ENCODE results near the gene TTC1.

- no peak for TF ChIP-seq POLR2AphosphoS5 (IDR thresholded peaks at IDR 0.05; ENCODE audit: low read depth, low read length)
- TF ChIP-seq, protein P1, sequence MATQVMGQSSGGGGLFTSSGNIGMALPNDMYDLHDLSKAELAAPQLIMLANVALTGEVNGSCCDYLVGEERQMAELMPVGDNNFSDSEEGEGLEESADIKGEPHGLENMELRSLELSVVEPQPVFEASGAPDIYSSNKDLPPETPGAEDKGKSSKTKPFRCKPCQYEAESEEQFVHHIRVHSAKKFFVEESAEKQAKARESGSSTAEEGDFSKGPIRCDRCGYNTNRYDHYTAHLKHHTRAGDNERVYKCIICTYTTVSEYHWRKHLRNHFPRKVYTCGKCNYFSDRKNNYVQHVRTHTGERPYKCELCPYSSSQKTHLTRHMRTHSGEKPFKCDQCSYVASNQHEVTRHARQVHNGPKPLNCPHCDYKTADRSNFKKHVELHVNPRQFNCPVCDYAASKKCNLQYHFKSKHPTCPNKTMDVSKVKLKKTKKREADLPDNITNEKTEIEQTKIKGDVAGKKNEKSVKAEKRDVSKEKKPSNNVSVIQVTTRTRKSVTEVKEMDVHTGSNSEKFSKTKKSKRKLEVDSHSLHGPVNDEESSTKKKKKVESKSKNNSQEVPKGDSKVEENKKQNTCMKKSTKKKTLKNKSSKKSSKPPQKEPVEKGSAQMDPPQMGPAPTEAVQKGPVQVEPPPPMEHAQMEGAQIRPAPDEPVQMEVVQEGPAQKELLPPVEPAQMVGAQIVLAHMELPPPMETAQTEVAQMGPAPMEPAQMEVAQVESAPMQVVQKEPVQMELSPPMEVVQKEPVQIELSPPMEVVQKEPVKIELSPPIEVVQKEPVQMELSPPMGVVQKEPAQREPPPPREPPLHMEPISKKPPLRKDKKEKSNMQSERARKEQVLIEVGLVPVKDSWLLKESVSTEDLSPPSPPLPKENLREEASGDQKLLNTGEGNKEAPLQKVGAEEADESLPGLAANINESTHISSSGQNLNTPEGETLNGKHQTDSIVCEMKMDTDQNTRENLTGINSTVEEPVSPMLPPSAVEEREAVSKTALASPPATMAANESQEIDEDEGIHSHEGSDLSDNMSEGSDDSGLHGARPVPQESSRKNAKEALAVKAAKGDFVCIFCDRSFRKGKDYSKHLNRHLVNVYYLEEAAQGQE (IDR thresholded peaks at IDR 0.05; ENCODE audit: insufficient read depth in 1 of 2, low read depth in 2 of 2, low read length in 2 of 2): no peak
- TF ChIP-seq SIN3A (IDR thresholded peaks at IDR 0.05; ENCODE audit: borderline replicate concordance, insufficient read depth, low read length): no peak
- TF ChIP-seq TAF1 (IDR thresholded peaks at IDR 0.05; ENCODE audit: borderline replicate concordance, insufficient read depth, low read length): no peak
- no peak for TF ChIP-seq FOXP2 (optimal IDR thresholded peaks at IDR 0.05; ENCODE audit: borderline replicate concordance, extremely low read depth, extremely low read length, insufficient read depth)
Observed at GRCh38 chr5:160054047-160054446, 45.1 kb downstream of the TTC1 start.
